GM19452 (cell line): Measurements from ENCODE around the gene PRKAR1A.

ENCODE experiments used
- ATAC-seq: cut with Tn5 transposase; IDR thresholded peaks from one replicate; pipeline ENCODE4 v1.9.1; 2021; ENCODE audit not compliant: unreplicated experiment

PRKAR1A gene

DNA sequence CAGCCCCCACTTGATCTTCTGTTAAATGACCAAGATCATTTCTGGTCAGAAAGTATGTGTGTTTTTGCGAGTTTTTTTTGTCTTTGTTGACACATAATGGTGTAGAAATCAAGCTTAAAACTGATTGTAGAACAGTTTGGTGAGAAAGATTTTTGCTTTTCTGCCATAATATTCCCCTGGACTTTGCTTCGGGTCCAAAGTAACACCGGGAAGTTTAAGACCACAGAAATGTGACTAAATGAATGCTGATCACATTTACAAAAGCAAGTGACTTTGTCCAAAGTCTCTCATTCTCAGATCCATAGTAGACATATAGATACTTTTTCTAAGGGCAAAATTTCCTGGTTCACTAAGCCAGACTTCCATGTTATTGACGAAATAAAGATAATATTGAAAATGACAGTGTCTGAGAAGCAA is 86.3 kb downstream of the PRKAR1A start:
- no peak for ATAC-seq

DNA sequence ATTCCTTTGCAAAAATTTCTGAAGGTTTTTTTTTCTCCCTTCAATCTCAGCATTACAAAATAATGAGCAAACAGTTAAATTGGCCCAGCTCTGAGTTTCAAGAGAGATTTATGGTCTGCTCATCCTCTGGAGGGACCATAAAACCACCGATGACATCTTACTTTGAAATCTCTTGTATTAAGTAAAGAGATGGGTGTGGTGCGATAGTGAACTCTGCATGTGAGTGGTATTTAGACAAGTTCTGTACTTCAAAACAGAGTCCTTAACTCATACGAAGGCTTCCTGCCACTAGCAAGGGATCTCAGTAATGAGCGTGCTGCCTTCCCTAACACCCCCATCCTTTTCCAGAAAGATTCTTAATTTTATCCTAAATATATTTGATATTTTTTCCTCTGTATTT is 86.9 kb downstream of the PRKAR1A start:
- no peak for ATAC-seq

DNA sequence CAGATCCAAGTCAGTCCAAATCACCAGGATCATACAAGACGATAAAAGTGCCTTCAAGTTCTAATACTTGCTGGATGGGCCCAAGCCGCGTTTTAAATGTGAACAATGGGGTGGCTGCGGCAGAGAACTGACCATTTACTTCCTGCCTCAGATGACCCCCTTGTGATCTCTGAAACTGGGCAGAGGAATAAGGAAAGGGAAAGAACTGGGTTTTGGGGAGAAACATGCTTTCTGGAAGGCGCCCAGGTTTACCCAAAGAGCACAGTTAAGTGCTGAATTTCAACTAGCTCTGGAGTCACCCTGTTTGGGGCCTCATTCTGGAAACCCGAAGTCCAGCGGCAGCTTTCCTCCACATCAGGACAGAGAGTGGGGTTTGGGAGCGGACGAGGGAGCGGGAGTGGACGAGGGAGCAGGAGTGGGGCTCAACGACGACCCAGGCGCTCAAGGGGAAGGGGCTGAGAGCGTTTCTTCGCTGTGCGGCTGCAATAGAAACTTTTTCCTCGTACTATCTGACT is 87.4 kb downstream of the PRKAR1A start:
- ATAC-seq: no peak

DNA sequence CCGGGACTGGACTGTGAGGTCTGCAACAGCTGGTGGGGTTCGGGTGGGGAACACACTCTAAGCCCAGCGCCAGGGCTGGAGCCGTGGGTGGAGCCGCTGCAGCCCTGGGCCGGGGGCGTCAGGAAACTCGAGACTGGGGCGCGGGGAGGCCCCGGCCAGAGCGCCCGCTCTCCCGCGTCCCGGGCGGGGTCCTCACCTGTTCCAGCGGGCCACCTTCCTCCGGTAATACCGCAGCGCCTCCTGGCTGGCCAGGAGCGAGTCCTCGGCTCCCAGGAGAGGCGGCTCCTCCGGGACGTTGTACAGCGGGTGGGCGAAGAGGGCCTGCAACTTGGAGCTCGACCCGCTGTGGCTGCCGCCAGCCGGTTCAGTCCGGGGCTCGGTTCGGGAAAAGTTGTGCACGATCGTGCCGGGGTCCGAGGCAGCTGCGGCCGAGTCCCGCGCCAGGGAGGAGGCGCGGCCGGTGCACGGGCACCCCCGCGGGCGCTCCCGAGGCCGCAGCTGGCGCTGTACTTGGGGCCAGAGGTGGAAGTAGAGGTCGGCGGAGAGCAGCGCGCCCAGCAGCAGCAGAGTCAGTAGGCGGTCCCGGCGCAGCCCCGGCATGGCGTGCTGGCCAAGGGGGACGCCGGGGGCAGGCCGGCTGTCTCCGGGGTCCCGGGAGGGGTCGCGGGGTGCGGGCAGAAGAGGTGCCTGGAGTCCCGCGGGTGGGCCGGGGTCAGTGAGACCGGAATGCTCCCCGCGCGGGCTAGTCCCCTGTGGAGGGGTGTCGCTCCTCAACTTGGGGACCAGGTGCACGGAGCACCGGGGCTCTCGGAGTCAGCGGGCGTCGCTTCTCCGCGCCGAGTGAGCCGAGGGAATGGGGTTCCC is 88.1 kb downstream of the PRKAR1A start:
- ATAC-seq: no peak
